HepG2 (cell line): ENCODE data around the gene NRN1L. TPM values are rescaled to one million over a fixed set of nuclear protein-coding genes. Genes with fewer than 3 reads are reported as not detected.
A peak's percentile ranks its signal among the peaks of the same experiment; 100 is the strongest.

ENCODE experiments used
- ATAC-seq: fragments of 200-7000 bp; cut with Tn5 transposase; 3 replicates; pipeline ENCODE4 v1.9.1; 2020; ENCODE audit warnings: mild to moderate bottlenecking, moderate library complexity
- BruUV-seq: library from RNA; stranded (reverse); fragments of 400-500 nt; replicated peaks from 2 replicates; lab custom pipeline; 2021; lab: Mats Ljungman, UMichigan
- CTCF ChIA-PET: fragments of 300-600 bp; formaldehyde crosslinking; extraction: SDS; loops from one replicate; lab custom pipeline; 2021; ENCODE audit warnings: low total read pairs, inconsistent platforms, low intra/inter-chr PET ratio; lab: Yijun Ruan, JAX
- POLR2A ChIA-PET: fragments of 350-600 bp; sonication (Branson Sonifier 250); formaldehyde crosslinking; loops from one replicate; lab custom pipeline; 2020; ENCODE audit warnings: antibody characterized with exemption, inconsistent platforms; lab: Yijun Ruan, JAX
- DNase-seq: peaks from one replicate; pipeline ENCODE4 v3.0.0-alpha.2; 2015; ENCODE audit warnings: low spot score
- FAIRE-seq: peaks from 3 replicates; lab custom pipeline; 2011; peaks lifted over from hg19 to GRCh38; lab: Jason Lieb, UNC
- H2AFZ ChIP-seq: one replicate; pipeline ENCODE4 v1.6.1; 2011; ENCODE audit warnings: low read length, inconsistent platforms
- H3K27ac ChIP-seq: fragments of 300-600 bp; 3 replicates; pipeline ENCODE4 v1.8.0; 2011; ENCODE audit warnings: mixed run types, mild to moderate bottlenecking, mixed read lengths, low read length, inconsistent platforms; ENCODE audit not compliant: insufficient read depth; ENCODE audit errors: extremely low read length
- H3K27me3 ChIP-seq, 2 experiments: fragments of 200-600 bp in 1 of 2; 2 replicates in 1 of 2; 3 replicates in 1 of 2; pipeline versions ENCODE4 v1.6.0 to v1.8.0; 2011; ENCODE audit warnings: low read length in 2 of 2, mild to moderate bottlenecking in 2 of 2, moderate library complexity in 2 of 2, inconsistent platforms in 1 of 2; ENCODE audit not compliant: insufficient read depth in 2 of 2, control insufficient read depth in 1 of 2
- H3K36me3 ChIP-seq, 2 experiments: fragments of 200-600 bp in 1 of 2; replicated peaks in 1 of 2; 2 replicates in 1 of 2; 3 replicates in 1 of 2; pipeline versions ENCODE4 v1.5.1 to v1.8.0; 2011; ENCODE audit warnings: low read length in 2 of 2, inconsistent platforms in 1 of 2; ENCODE audit not compliant: insufficient read depth in 2 of 2, control insufficient read depth in 1 of 2
- H3K4me1 ChIP-seq: 2 replicates; pipeline ENCODE4 v1.5.1; 2012; ENCODE audit warnings: low read length, inconsistent platforms; ENCODE audit not compliant: insufficient read depth
- H3K4me2 ChIP-seq: 2 replicates; pipeline ENCODE4 v1.6.0; 2011; ENCODE audit warnings: low read depth, low read length, inconsistent platforms
- H3K4me3 ChIP-seq, 3 experiments: fragments of 200-600 bp in 1 of 3; sonication (generic), shearing (Covaris generic) in 1 of 3; replicated peaks in 1 of 3; 2 replicates each; pipeline ENCODE4 v1.5.1; 2011 to 2016; ENCODE audit warnings: low read length in 3 of 3, inconsistent platforms in 2 of 3, low read depth in 2 of 3, mild to moderate bottlenecking in 2 of 3, control low read depth in 1 of 3, mixed read lengths in 1 of 3; ENCODE audit not compliant: insufficient read depth in 1 of 3
- H3K79me2 ChIP-seq: one replicate; pipeline ENCODE4 v1.6.1; 2011; ENCODE audit warnings: low read length, inconsistent platforms; ENCODE audit not compliant: insufficient read depth
- H3K9ac ChIP-seq: 2 replicates; pipeline ENCODE4 v1.6.0; 2011; ENCODE audit warnings: mild to moderate bottlenecking, low read depth, low read length, inconsistent platforms; ENCODE audit not compliant: insufficient read depth
- H3K9me3 ChIP-seq: 2 replicates; pipeline ENCODE4 v1.5.1; 2012; ENCODE audit warnings: mild to moderate bottlenecking, low read length
- H4K20me1 ChIP-seq: 2 replicates; pipeline ENCODE4 v1.6.0; 2011; ENCODE audit warnings: inconsistent platforms, mild to moderate bottlenecking, low read length, moderate library complexity; ENCODE audit not compliant: insufficient read depth
- ATF6 ChIP-seq: sonication (generic); formaldehyde crosslinking; conservative IDR thresholded peaks from 2 replicates; pipeline ENCODE4 v1.4.0; 2020; ENCODE audit warnings: missing genetic modification reagents
- HOXA9 ChIP-seq: sonication (generic); formaldehyde crosslinking; IDR thresholded peaks from 2 replicates; pipeline ENCODE4 v1.8.1; 2022; ENCODE audit warnings: missing genetic modification reagents, mild to moderate bottlenecking, moderate library complexity, borderline replicate concordance
- MED13 ChIP-seq: sonication (generic); formaldehyde crosslinking; IDR thresholded peaks from 2 replicates; pipeline ENCODE4 v1.5.0; 2020; ENCODE audit warnings: missing genetic modification reagents
- PRPF4 ChIP-seq: fragments of 200-400 bp; formaldehyde crosslinking; IDR thresholded peaks from 2 replicates; pipeline ENCODE4 v1.6.1; 2016; ENCODE audit warnings: low read length, low read depth; ENCODE audit not compliant: poor library complexity, severe bottlenecking
- RARA ChIP-seq: IDR thresholded peaks from 2 replicates; pipeline ENCODE4 v1.6.1; 2016; ENCODE audit warnings: missing genetic modification reagents, missing compliant biosample characterization
- SOX13 ChIP-seq, 3 experiments: fragments of 450-650 bp in 1 of 3; sonication (generic) in 1 of 3; formaldehyde crosslinking in 1 of 3; IDR thresholded peaks in 2 of 3; conservative IDR thresholded peaks in 1 of 3; 2 replicates each; pipeline versions ENCODE4 v1.5.0 to v1.6.1; 2016 to 2020; ENCODE audit warnings: antibody characterized with exemption in 1 of 3, mild to moderate bottlenecking in 1 of 3, missing compliant biosample characterization in 1 of 3, missing genetic modification reagents in 1 of 3, moderate library complexity in 1 of 3
- SOX5 ChIP-seq: IDR thresholded peaks from 2 replicates; pipeline ENCODE4 v1.6.1; 2016; ENCODE audit warnings: borderline replicate concordance
- SP5 ChIP-seq: IDR thresholded peaks from 2 replicates; pipeline ENCODE4 v1.6.1; 2016; ENCODE audit warnings: low read depth, borderline replicate concordance
- TBX2 ChIP-seq: sonication (generic); formaldehyde crosslinking; IDR thresholded peaks from 2 replicates; pipeline ENCODE4 v1.5.0; 2020; ENCODE audit warnings: missing genetic modification reagents, mild to moderate bottlenecking, borderline replicate concordance
- TCF7L2 ChIP-seq: IDR thresholded peaks from 2 replicates; pipeline ENCODE4 v1.6.1; 2011; ENCODE audit warnings: mild to moderate bottlenecking, low read depth, low read length, moderate library complexity
- ZNF121 ChIP-seq: sonication (generic); formaldehyde crosslinking; IDR thresholded peaks from 2 replicates; pipeline ENCODE4 v1.5.0; 2020; ENCODE audit warnings: mild to moderate bottlenecking, missing genetic modification reagents
- ZNF713 ChIP-seq: sonication (generic); formaldehyde crosslinking; IDR thresholded peaks from 2 replicates; pipeline ENCODE4 v1.4.0; 2020; ENCODE audit warnings: mild to moderate bottlenecking, missing genetic modification reagents
- WGBS: methylation state at CpG from one replicate; pipeline ENCODE4 v1.1.6; 2017; ENCODE audit warnings: low lambda C conversion rate; 5-methylcytosine and 5-hydroxymethylcytosine counted together
- in situ Hi-C: cut with HindIII; loops from 2 replicates; pipeline ENCODE4 v1.10.0; 2017; ENCODE audit warnings: low pct_unique_long_range_greater_than_20kb; ENCODE audit not compliant: extremely low pct_ligation_motif_present
- intact Hi-C: fragments of 100-400 bp; cut with micrococcal nuclease; formaldehyde crosslinking; loops from one replicate; pipeline ENCODE4 v1.10.0; 2022; ENCODE audit not compliant: unreplicated experiment
- polyA plus RNA-seq, 8 experiments: library from polyadenylated mRNA; depleted of rRNA in 3 of 8; stranded (reverse) in 7 of 8; unstranded in 1 of 8; fragments of >200 nt; fragmentation: Illumina TruSeq in 4 of 8; extraction: Trizol in 4 of 8; gene quantifications; 2 replicates each; pipeline versions ENCODE4 v1.2.1 to v1.2.3, GENCODE V29; 2011 to 2016; ENCODE audit warnings: low read depth in 4 of 8, missing spikeins in 1 of 8, mixed read lengths in 1 of 8; ENCODE audit not compliant: insufficient read depth in 1 of 8
- total RNA-seq, 5 experiments: library from RNA; depleted of rRNA; stranded (reverse); fragments of >200 nt; fragmentation: Illumina TruSeq; extraction: Trizol; gene quantifications; 2 replicates each; pipeline ENCODE4 v1.2.3, GENCODE V29; 2016; ENCODE audit warnings: low read depth in 1 of 5
- TF ChIP-seq, protein P1 (sequence below): sonication (generic); formaldehyde crosslinking; IDR thresholded peaks from 2 replicates; pipeline ENCODE4 v1.8.0; 2022; ENCODE audit warnings: mild to moderate bottlenecking, missing genetic modification reagents, moderate library complexity

NRN1L gene
- total and polyA plus RNA-seq, 2 of the 13 experiments (the other 11 are each of a cell fraction or from before 2014, with no cell fraction given), result 0.53 to 1.2 TPM

- TF ChIP-seq, protein P1, sequence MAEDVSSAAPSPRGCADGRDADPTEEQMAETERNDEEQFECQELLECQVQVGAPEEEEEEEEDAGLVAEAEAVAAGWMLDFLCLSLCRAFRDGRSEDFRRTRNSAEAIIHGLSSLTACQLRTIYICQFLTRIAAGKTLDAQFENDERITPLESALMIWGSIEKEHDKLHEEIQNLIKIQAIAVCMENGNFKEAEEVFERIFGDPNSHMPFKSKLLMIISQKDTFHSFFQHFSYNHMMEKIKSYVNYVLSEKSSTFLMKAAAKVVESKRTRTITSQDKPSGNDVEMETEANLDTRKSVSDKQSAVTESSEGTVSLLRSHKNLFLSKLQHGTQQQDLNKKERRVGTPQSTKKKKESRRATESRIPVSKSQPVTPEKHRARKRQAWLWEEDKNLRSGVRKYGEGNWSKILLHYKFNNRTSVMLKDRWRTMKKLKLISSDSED, result 0 out of 2 replicates have a peak, but pooled peaks have one; percentile 26
Observed at GRCh38 chr16:67893743-67894399, 9.2 kb downstream of the NRN1L start (continued).

- intact Hi-C loops (no loop called here), in situ Hi-C loops (no loop called here)
- 99% methylated on average over 3 of the region's 3 CpGs for WGBS
- FAIRE-seq (no peak), ATAC-seq (no peak), DNase-seq (no peak)
- Histone ChIP-seq H2AFZ (no peak overlapping the region), H3K4me2 (no peak overlapping the region), H3K9ac (no peak overlapping the region), H3K4me1 (peaks cover 66% of the 10 kb centered on the region), H3K27ac (no peak overlapping the region), H4K20me1 (peaks cover 16% of the 10 kb centered on the region), H3K27me3 (no peaks in the 10 kb centered on the region; a peak in 1 of 5 replicates), H3K79me2 (peaks cover 45% of the 10 kb centered on the region), H3K9me3 (no peaks in the 10 kb centered on the region), H3K36me3 (peaks cover 1 to 3% of the 10 kb centered on the region in 2 experiments; a peak in 2 of 5 replicates), H3K4me3 (no peak overlapping the region)
- no TSS peak for BruUV-seq
- ChIA-PET CTCF (no interaction called here), POLR2A (interaction anchor here (1.6 to 2.2 kb wide), 2 partner anchors 39 to 46 kb away, joined by 7 to 9 read pairs; partner anchors contain the start of genes LCAT and PSMB10)
- TF ChIP-seq HOXA9 (CRISPR knock-in tag), result no peak
Observed at GRCh38 chr16:67897231-67897630, 12.5 kb downstream of the NRN1L start.

GRCh38 chr16:67901734-67902133 lies 17.0 kb downstream of the NRN1L start:
- ChIA-PET CTCF (no interaction called here), POLR2A (no interaction called here)
- no peak overlapping the region for H3K9ac ChIP-seq
- peaks cover 3 to 13% of the 10 kb centered on the region in 2 experiments; a peak in 4 of 5 replicates for H3K36me3 ChIP-seq
- DNase-seq (peak; percentile 59), ATAC-seq (peak; percentile 58), FAIRE-seq (peak; percentile 90)
- no peaks in the 10 kb centered on the region for H3K27me3 ChIP-seq
- intact Hi-C loops (no loop called here), in situ Hi-C loops (no loop called here)
- 60% methylated on average over 5 of the region's 5 CpGs for WGBS
- no peak overlapping the region for H2AFZ ChIP-seq
- H3K4me1 ChIP-seq, result peaks cover 39% of the 10 kb centered on the region
- no peak overlapping the region for H3K27ac ChIP-seq
- H3K9me3 ChIP-seq, result no peaks in the 10 kb centered on the region
- BruUV-seq, result no TSS peak
- H3K79me2 ChIP-seq, result peaks cover 15% of the 10 kb centered on the region
- peaks cover 17% of the 10 kb centered on the region for H4K20me1 ChIP-seq
- H3K4me2 ChIP-seq, result no peak overlapping the region; the same call in 1 of the 2 replicates
- H3K4me3 ChIP-seq, result no peak overlapping the region
- TF ChIP-seq TCF7L2 (no peak), TBX2 (CRISPR knock-in tag) (peak; percentile 87), SOX13 (IDR thresholded peaks at IDR 0.05) (no peak), SOX13 (CRISPR knock-in tag; conservative IDR thresholded peaks at IDR 0.05 in 1 of 2, IDR thresholded peaks at IDR 0.05 in 1 of 2) (no peak), MED13 (CRISPR knock-in tag) (no peak), SP5 (CRISPR knock-in tag) (peak; percentile 83), PRPF4 (no peak), RARA (CRISPR knock-in tag) (no peak), ZNF713 (CRISPR knock-in tag) (no peak), SOX5 (CRISPR knock-in tag) (no peak), ZNF121 (CRISPR knock-in tag) (peak; percentile 99), ATF6 (CRISPR knock-in tag) (no peak)
